Limb (tissue), 2 donors: ENCODE results near the gene HORMAD2.
"Not testable (repeated sequence)": the region's sequence is repeated elsewhere in the genome, so short reads cannot be mapped to it uniquely, and the experiment has no call there.

Experiments
- DNase-seq, 2 donors: peaks; one replicate each; pipeline ENCODE4 v3.0.0-alpha.2; 2016; ENCODE audit errors: extremely low spot score in 2 of 2

HORMAD2 gene

DNA sequence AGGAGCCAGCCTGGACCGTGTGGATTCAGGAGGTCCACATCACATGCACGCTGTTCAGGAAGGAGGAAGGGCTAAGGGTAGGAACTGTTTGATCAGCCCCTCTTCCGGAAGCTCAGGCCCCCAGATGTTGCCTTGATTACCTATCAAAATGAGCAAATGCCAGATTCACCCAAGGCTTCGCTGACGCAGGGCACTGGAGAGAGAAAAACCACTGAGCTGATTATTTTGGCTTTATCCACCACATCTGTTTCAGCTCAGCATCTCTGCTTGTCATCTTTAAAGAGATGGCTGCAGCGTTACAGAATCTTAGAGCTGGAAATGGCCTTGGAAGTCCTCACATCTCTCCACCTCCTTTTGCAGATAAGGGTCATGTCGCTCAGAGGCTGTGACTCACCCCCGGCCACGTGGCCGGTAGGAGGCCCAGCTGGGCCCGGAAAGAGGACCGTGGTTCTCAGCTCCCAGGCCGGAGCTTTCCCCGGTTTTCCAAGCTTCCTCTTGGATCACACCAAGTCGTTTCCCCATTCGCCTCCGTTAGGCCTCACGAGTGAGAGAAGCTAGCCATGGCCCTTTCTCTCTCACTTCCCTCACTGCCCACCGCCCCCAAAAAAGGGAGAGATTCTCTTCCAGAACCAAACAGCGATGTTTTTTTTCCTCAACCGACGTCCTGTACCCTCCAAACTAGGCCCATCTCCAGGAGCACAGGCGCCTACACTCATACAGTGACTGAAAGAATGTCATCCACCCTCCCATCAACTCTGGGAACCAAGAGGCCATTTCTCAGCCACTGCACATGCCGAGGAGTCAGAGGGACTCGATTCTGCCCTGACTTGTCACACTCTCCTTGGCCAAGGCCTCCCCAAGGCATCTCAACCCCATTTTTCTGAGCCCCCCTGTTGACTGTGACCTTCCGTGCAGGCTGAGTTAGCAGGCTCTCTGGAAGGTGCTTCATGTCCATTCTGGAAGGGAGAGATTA lies 128.7 kb downstream of the HORMAD2 start:
- DNase-seq: peak; percentile 50 to 60

DNA sequence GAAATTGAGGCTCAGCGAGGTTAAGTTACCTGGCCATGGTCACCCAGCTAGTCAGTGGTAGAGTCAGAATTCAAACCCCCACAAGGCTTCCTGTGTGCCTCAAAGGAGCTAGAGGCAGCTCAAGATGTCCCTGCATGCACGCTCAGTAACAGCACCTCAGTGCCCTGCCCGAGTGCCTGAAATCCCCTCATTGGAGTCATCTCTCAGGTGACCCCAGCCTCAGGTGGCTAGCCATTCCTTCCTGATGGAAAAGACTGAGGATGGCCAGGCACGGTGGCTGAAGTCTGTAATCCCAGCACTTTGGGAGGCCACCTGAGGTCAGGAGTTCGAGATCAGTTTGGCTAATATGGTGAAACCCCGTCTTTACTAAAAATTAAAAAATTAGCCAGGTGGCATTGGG lies 129.4 kb downstream of the HORMAD2 start:
- no peak for DNase-seq

DNA sequence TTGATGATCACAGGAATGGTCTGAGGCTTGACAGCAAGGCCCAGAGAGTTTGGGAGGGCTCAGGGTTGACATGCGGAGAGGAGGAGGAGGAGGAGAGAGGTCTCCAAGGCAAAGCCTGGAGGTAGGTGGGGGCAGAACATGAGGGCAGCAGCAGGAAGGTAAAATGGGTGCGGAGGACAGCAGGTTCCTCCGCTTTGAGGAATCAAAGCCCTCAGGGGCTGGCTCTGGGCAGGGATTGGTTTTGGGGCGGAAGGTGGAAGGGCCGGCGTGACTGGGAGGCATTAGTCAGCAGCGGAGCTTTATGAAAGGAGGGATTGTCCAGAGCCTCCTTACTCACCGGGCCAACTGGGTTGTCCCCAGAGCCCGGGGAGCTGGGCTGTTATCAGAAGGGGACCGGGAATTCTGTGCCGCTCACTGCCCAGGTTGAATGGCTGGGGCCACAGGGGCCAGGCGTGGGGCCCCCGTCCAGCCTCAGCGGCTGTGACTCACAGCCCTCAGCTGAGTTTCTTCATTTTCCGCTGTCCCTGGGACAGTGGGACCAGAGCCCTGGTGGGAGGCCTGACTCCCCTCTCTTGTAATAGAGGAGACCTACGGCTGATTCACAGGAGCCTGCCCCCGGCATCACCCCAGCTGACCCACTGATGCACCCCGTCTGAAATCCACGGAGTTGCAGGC lies 130.1 kb downstream of the HORMAD2 start:
- DNase-seq: peak in 1 of 2 donors; percentile 44

DNA sequence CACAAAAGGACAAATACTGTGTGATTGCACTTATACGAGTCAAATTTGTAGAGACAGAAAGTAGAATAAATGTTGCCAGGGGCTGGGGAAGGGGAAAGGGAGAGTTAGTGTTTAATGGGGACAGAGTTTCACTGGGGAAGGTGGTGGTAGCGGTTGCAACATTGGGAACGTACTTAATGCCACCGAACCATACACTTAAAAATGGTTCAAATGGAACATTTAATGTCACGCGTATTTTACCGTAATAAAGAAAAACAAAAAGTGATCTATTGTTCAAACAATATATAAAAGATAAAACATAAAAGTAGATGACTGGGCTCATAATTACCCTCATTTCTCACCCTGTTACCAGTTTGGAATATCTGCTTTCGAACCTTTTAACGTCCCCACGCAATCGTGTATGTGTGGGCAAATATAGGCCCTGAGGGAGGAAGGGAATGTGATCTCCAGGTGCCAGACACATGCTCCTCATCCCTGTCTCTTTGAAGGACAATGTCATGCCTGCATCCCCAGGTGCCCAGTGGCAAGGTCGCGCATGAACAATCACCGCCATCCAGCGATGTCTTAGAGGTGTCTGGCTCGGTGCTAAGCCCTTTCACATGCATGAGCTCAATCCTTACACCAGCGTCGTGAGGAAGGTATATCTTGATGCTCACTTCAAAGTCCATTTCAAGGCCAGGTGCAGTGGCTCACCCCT lies 131.0 kb downstream of the HORMAD2 start:
- DNase-seq: no peak

GRCh38 chr22:30212363-30212995 lies 132.2 kb downstream of the HORMAD2 start:
- no peak for DNase-seq

GRCh38 chr22:30212996-30213441 lies 132.8 kb downstream of the HORMAD2 start:
- no peak for DNase-seq

DNA sequence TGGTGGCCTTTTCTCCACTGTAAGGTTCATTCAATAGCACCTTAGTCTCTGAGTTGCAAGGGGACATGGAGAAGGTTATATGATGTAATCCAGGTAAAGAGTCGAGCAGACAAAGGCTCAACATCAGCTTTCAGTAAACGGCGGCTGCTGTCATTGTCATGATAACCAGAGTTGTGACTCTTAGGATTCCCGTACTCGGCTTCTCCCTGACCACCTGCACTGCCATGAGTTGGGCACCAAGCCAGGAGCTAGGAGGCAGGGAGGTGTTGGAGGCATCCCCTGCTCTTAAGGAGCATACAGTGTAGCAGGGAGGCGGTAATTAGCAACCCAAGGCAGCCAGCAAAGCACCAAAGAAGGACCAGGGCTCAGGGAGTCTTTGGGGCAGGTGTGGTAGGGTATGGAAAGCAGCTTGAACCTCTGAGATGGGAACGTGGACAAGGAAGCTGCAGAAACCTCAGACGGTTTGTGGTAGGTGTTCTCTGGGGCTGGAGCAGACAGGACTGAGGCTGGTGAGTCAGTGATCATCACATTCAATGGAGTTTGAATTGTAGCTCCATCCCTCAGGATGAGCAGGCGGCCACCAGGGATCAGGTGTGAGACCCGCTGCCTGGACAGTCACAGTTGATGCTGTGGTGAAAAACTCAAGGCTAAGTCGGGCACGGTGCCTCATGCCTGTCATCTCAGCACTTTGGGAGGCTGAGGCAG lies 134.6 kb downstream of the HORMAD2 start:
- DNase-seq: no peak

GRCh38 chr22:30216272-30216671 lies 136.0 kb downstream of the HORMAD2 start:
- DNase-seq: not testable (repeated sequence)

DNA sequence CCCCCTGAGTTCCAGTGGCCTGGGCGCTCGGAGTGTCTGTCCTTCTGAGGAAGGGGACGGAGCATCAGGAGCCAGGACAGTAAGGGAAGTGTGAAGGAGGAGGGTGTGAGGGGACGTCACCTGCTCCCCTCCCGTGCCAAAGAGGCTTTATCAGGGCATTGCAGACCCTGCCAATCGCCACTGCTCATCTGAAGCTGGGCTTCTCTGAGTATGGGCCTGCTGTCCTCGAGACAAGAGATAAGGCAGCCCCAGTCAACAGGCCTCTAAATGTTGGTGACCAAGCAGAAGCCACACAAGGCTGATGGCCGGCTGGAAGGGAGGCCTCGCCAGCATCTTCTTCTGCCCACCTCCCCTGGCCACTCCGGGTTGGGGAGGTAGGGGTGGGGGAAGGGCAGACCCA lies 136.4 kb downstream of the HORMAD2 start:
- no peak for DNase-seq

DNA sequence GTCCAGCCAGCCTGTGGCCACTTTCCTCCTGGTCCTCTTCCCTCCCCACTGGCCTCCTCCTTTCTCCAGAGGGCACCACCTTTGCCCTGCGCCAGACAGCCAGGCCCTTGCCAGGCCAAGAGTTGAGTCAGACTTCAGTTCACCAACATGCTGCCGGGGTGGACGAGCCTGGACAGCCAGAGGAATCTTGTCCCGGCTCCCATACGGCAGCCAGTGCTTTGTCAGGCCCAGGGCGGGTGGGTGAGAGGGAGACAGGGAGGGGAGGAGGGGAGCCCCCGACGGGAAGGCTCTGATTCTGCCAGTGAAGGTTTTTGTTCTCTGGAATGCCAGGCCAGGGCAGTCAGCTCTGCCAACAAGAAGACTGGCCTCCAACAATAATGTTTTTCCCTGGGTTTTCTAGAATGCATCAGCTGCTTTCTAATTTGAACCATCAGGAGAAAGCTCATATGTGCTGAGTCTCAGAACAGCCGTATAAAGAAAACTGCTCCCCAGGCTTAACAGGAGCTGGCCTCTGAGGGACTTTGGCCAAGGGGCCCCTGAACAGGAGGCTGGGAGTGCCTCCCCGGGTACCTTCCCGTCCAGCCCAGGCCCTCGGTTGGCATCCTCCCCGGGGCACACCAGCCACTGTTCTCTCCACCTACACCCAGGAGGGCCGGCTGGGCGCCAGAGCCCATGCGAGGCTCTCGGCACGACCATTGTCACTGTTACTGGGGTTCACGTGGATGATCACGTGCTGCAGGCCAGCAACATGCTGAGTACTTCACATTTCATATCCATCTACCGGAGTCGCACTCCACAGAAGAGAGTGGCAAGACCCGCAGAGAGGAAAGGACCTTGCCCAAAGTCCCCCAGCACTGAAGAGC lies 137.7 kb downstream of the HORMAD2 start:
- DNase-seq: no peak

GRCh38 chr22:30219049-30219654 lies 138.9 kb downstream of the HORMAD2 start:
- DNase-seq: no peak

GRCh38 chr22:30219668-30220278 lies 139.5 kb downstream of the HORMAD2 start:
- no peak for DNase-seq

DNA sequence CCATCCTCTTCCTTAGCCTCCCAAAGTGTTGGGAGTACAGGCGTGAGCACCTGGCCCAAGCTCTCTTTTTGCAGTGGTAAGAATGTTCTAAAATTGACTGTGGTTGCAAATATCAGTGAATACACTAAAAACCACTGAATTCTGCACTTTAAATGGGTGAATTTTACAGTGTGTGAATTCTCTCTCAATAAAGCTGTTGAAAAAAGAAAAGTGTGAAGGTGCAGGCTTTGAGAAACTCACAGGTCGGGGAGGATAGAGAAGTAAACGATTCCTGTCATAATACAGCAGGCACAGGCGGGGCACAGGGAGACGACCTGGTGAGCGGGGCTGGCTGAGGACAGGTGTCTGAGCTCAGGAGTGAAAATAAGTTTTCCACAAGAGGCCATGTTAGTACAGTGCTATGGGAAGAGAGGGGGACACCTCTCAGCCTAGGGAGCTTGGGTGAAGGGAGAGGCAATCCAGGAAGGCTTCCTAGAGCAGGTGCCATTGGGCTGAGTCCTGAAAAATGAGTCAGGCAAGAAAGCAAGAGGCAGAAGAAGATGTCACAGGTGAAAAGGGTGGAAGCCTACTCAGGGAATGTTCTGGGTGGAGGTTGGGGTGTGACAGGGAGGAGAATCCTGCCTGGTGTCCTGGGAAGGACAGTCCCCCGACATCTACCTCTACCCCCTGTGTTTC lies 140.2 kb downstream of the HORMAD2 start:
- no peak for DNase-seq

DNA sequence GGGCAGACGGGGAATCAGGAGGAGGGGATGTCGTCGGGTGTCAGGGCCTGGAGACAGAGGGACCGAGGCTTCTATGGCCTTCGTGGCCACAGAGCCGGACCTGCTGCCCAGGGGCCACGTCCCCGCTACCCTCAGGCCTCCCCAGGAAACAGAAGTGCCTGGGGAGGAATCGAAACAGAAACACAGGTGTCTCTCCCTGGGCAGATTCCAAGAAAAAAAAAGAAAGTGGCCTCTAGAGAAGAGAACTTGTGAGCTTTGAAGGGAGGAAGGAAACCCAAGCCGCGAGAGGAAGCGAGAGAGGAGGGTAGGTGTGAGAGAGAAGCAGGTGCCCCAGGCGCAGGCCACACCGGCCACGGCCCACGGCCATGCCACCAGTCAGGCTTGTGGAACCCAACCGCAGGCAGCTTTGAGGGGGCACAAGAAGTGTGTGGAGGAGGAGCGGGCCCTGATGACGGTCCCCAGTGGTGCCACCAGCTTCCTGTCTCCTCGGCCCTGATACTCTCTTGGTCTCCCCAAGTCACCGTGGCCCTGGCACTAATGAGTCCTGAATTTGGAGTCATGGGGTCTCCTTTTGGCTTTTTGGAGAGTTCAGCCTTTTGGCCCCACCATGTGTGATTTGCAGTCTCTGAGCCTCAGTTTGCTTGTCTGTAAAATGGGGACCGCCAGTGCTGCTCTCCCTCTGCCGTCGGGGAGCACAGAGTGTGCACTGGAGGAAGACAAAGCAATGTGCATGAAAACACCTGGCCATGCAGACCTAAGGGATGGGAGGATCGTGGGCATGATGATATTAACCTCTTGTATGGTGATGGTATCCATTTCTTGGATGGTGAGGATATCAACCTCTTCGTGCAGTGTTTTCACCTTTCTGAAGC lies 141.1 kb downstream of the HORMAD2 start:
- no peak for DNase-seq

- DNase-seq: no peak
Measured at GRCh38 chr22:30222321-30222720, 142.1 kb downstream of the HORMAD2 start.

GRCh38 chr22:30223303-30223702 lies 143.0 kb downstream of the HORMAD2 start:
- DNase-seq: no peak

GRCh38 chr22:30224161-30224857 lies 144.0 kb downstream of the HORMAD2 start:
- no peak for DNase-seq
